T47D (cell line): ENCODE measurements around the gene SLC46A3.
"Not testable (repeated sequence)": the region's sequence is repeated elsewhere in the genome, so short reads cannot be mapped to it uniquely, and the experiment has no call there.

Source experiments
- DNase-seq, 2 experiments: peaks; one replicate each; pipeline versions ENCODE4 v3.0.0 to v3.0.0-alpha.2; 2011 to 2012; ENCODE audit warnings: low read depth in 1 of 2, low spot score in 1 of 2
- JUND ChIP-seq: IDR thresholded peaks from 2 replicates; pipeline ENCODE4 v1.6.1; 2012; ENCODE audit warnings: low read depth
- in situ Hi-C: cut with HindIII; loops from 2 replicates; pipeline ENCODE4 v1.10.0; 2016; ENCODE audit warnings: low sequenced_read_pairs, low pct_unique_long_range_greater_than_20kb

The SLC46A3 gene

GRCh38 chr13:28685892-28686291 lies 32.9 kb downstream of the SLC46A3 start:
- no peak for DNase-seq
- in situ Hi-C loops, result no loop called here
- no peak for TF ChIP-seq JUND

GRCh38 chr13:28685114-28685513 lies 33.7 kb downstream of the SLC46A3 start:
- no peak for DNase-seq
- TF ChIP-seq JUND, result no peak
- in situ Hi-C loops, result no loop called here

GRCh38 chr13:28684257-28684656 lies 34.5 kb downstream of the SLC46A3 start:
- peak in 1 of 2 experiments; percentile 69 for DNase-seq
- no peak for TF ChIP-seq JUND

GRCh38 chr13:28683169-28683568 lies 35.6 kb downstream of the SLC46A3 start:
- in situ Hi-C loops, DNase-seq: not testable (repeated sequence)

More at GRCh38 chr13:28684257-28684656, 34.5 kb downstream of the SLC46A3 start:
- in situ Hi-C loops, result no loop called here

- no peak for TF ChIP-seq JUND
- no peak for DNase-seq
Measured at GRCh38 chr13:28680541-28680940, 38.2 kb downstream of the SLC46A3 start.

GRCh38 chr13:28679628-28680027 lies 39.1 kb downstream of the SLC46A3 start:
- in situ Hi-C loops, result no loop called here
- peak in 1 of 2 experiments; percentile 24 for DNase-seq
- TF ChIP-seq JUND, result no peak

More at GRCh38 chr13:28680541-28680940, 38.2 kb downstream of the SLC46A3 start:
- in situ Hi-C loops, result no loop called here

- TF ChIP-seq JUND, result no peak
- no peak for DNase-seq
- in situ Hi-C loops, result no loop called here
Measured at GRCh38 chr13:28678809-28679208, 40.0 kb downstream of the SLC46A3 start.

- in situ Hi-C loops, result no loop called here
- DNase-seq, result no peak
- no peak for TF ChIP-seq JUND
Measured at GRCh38 chr13:28671126-28671792, 47.5 kb downstream of the SLC46A3 start.

- DNase-seq, result no peak
- no peak for TF ChIP-seq JUND
Measured at GRCh38 chr13:28666897-28667488, 51.8 kb downstream of the SLC46A3 start.

GRCh38 chr13:28659621-28659970 lies 59.2 kb downstream of the SLC46A3 start:
- TF ChIP-seq JUND, result no peak
- in situ Hi-C loops, result no loop called here
- no peak for DNase-seq

More at GRCh38 chr13:28666897-28667488, 51.8 kb downstream of the SLC46A3 start:
- in situ Hi-C loops, result no loop called here

GRCh38 chr13:28658796-28659620 lies 59.8 kb downstream of the SLC46A3 start, which contains the start of gene POMP:
POMP (plus strand) TSS chr13:28659130; CDS start chr13:28659185, 55 bp downstream.
- peak; percentile 64 to 84 for DNase-seq
- in situ Hi-C loops, result no loop called here

GRCh38 chr13:28658539-28658795 lies 60.3 kb downstream of the SLC46A3 start:
- no peak for TF ChIP-seq JUND
- in situ Hi-C loops, result no loop called here
- no peak for DNase-seq

More at GRCh38 chr13:28658796-28659620, 59.8 kb downstream of the SLC46A3 start, which contains the start of gene POMP:
- no peak for TF ChIP-seq JUND
